ENCODE data around the gene DNAH2. TPM values are rescaled to one million over a fixed set of nuclear protein-coding genes. Genes with fewer than 3 reads are reported as not detected.

DNAH2 gene
- total RNA-seq, 4 donors from 2014 or later: 0.19 to 0.95 (median 0.65) TPM

DNA sequence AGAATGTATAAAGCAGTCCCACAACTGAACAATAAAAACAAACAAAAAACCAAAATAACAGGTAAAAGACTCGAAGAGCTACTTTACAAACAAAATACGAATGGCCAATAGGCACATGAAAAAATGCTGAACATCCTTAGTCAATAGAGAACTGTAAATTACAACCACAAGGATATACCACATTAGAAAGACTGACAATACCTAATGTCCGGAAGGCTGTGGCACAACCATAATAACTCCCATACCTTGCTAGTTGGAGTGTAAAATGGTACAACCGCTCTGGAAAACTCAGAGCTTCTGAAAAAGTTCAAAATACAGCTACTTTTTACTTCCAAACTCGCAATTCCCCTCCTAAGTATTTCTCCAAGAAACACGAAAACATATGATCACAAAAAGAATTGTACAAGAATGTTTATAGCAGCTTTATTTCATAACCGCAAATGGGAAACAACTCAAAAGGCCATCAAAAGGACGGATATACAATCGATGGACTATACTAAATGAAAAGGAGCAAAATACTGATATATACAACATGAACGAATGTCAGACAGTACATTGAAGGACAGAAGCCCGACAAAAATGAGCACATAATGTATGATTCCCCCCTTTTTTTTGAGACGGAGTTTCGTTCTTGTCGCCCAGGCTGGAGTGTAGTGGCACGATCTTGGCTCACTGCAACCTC is 32.6 kb upstream of the DNAH2 start:
- ATAC-seq (ENCODE audit: low FRiP score) (no peak), DNase-seq (ENCODE audit: low spot score) (no peak)
- TF ChIP-seq, protein P1, sequence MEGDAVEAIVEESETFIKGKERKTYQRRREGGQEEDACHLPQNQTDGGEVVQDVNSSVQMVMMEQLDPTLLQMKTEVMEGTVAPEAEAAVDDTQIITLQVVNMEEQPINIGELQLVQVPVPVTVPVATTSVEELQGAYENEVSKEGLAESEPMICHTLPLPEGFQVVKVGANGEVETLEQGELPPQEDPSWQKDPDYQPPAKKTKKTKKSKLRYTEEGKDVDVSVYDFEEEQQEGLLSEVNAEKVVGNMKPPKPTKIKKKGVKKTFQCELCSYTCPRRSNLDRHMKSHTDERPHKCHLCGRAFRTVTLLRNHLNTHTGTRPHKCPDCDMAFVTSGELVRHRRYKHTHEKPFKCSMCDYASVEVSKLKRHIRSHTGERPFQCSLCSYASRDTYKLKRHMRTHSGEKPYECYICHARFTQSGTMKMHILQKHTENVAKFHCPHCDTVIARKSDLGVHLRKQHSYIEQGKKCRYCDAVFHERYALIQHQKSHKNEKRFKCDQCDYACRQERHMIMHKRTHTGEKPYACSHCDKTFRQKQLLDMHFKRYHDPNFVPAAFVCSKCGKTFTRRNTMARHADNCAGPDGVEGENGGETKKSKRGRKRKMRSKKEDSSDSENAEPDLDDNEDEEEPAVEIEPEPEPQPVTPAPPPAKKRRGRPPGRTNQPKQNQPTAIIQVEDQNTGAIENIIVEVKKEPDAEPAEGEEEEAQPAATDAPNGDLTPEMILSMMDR (IDR thresholded peaks at IDR 0.05): no peak

DNA sequence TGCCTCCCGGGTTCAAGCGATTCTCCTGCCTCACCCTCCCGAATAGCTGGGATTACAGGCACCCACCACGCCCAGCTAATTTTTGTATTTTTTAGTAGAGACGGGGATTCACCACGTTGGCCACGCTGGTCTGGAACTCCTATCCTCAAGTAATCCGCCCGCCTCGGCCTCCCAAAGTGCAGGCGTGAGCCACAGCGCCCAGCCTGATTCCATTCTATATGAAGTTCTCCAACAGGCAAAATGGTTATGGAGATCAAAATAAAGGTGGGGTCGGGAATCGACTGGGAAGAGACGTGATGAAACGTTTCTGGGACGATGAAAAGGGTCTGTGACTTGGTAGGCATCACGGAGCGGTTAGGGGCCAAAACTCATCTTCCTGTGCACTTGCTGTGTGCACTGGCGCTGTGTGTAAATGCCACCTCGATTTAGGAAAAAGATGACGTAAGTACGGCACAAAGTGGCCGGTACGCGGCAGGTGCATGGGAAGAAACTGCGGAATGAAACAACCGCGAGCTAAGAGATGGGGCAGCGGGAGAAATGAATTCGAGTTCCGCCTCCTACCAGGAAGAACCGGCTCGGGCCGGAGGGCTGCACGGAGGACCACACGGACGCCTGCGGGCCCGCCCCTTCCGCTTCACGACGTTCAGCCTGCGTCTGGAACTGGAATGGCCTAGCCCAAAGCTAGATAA is 31.9 kb upstream of the DNAH2 start:
- ATAC-seq (ENCODE audit: low FRiP score): peak; percentile 71
- TF ChIP-seq, protein P1 (IDR thresholded peaks at IDR 0.05): no peak
- DNase-seq (ENCODE audit: low spot score): peak; percentile 67

DNA sequence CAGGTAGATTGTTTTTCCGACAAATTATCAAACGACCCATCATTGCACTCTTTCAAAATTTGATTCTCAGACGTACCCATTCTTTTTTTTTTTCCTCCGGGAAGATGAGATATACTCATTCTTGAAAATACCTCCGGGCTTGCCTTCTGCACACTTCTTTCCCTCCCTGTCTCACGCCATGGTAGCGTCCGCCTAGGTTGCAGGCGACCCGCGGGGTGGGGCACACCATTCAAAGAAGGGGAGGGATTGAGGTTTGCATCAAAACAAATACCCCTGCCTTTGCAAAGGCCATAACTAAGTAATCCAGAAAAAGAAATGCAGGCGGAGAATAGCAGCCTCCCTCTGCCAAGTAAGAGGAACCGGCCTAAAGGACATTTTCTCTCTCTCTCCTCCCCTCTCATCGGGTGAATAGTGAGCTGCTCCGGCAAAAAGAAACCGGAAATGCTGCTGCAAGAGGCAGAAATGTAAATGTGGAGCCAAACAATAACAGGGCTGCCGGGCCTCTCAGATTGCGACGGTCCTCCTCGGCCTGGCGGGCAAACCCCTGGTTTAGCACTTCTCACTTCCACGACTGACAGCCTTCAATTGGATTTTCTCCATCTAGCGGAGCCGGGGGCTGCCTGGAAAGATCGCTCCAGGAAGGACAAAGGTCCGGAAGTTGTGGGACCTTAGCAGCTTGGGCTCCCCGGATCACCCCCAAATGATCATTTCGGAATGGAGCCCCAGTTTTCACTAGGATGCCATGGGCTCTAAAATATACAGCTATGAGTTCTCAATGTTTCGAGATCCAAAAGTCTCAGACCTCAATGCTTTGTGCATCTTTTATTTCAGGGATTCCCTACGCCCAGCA is 31.1 kb upstream of the DNAH2 start:
- ATAC-seq (ENCODE audit: low FRiP score): peak; percentile 56
- DNase-seq (ENCODE audit: low spot score): no peak

DNA sequence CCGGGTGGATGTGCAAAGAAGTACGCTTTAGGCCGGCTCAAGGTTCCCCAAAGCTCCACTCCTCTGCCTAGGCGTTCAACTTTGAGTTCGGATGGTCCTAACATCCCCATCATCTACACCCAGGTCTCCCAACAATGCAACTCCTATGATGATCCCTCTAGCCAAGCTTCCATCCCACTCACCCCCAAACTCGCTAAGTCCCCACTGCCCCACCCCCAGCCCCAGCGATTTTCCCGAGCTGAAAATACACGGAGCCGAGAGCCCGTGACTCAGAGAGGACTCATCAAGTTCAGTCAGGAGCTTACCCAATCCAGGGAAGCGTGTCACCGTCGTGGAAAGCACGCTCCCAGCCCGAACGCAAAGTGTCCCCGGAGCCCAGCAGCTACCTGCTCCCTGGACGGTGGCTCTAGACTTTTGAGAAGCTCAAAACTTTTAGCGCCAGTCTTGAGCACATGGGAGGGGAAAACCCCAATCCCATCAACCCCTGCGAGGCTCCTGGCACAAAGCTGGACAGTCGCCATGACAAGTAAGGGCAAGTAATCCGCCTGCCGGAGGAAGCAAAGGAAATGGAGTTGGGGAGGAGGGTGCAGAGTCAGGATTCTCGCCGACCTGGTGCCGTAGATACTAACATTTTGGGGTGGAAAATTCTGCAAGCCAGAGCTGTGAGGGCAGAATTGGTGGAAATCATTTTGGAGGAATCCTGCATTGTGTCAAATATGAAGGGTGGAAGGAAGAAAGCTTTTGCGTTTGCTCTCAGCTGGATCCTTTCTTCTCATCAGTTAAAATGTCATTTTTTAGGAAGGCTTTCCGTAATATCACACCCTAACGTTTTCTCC is 30.3 kb upstream of the DNAH2 start, which contains the start of gene TP53:
Gene TP53, minus strand, starts transcription at position 419 of the 836 bp plus-strand sequence. CDS start 10,896 bp downstream, outside the sequence.
- TF ChIP-seq, protein P1 (IDR thresholded peaks at IDR 0.05): no peak
- ATAC-seq (ENCODE audit: low FRiP score) (peak; percentile 53), DNase-seq (ENCODE audit: low spot score) (peak; percentile 72)

More for the DNA sequence above, 31.1 kb upstream of the DNAH2 start:
- TF ChIP-seq, protein P1 (IDR thresholded peaks at IDR 0.05): no peak

DNA sequence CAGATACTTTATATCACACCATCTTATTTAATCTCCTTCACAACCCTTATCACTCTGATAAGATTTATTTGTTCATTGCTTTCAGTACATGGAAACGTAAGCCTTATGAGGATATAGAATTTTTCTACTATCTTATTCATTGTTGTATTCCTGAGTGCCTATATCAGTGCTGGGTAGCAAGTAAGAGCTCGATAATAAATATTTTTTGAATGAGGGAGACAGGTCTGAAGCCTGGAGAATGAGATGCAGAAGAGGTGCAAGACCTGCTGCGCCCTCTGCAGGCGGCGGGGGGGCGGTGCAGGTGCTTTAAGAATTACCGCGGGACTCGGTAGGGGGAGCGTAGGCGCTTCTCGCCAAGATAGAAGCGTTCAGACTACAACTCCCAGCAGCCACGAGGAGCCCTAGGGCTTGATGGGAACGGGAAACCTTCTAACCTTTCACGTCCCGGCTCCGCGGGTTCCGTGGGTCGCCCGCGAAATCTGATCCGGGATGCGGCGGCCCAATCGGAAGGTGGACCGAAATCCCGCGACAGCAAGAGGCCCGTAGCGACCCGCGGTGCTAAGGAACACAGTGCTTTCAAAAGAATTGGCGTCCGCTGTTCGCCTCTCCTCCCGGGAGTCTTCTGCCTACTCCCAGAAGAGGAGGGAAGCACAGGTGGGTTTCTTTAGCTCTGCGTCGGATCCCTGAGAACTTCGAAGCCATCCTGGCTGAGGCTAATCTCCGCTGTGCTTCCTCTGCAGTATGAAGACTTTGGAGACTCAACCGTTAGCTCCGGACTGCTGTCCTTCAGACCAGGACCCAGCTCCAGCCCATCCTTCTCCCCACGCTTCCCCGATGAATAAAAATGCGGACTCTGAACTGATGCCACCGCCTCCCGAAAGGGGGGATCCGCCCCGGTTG is 29.4 kb upstream of the DNAH2 start, which contains the start of gene WRAP53:
Gene WRAP53, plus strand, starts transcription at position 570 of the 900 bp plus-strand sequence. Its CDS starts 172 bp downstream, at position 742.
- TF ChIP-seq, protein P1 (IDR thresholded peaks at IDR 0.05): peak in 2 of 3 donors; percentile 84 to 90
- ATAC-seq (ENCODE audit: low FRiP score): peak; percentile 92
- DNase-seq (ENCODE audit: low spot score): peak; percentile 89
